Right lobe of liver (tissue), 6 donors: ENCODE measurements around the gene CCDC24. TPM values are rescaled to one million over a fixed set of nuclear protein-coding genes. Genes with fewer than 3 reads are reported as not detected.
A peak's percentile ranks its signal among the peaks of the same experiment; 100 is the strongest.

Experiments used
- ATAC-seq, 4 donors: fragments of 200-7000 bp; cut with Tn5 transposase; one replicate each; pipeline ENCODE4 v1.9.1; 2020; ENCODE audit warnings: mild to moderate bottlenecking in 4 of 4, moderate library complexity in 4 of 4
- DNase-seq, 3 donors: peaks; one replicate each; pipeline ENCODE4 v3.0.0-alpha.2; 2020
- H3K27ac ChIP-seq, 3 donors: fragments of 200-600 bp; one replicate each; pipeline ENCODE4 v1.8.0; 2022
- H3K27me3 ChIP-seq, 2 donors: fragments of 200-600 bp; one replicate each; pipeline ENCODE4 v1.8.0; 2022
- H3K36me3 ChIP-seq, 4 donors: fragments of 200-600 bp; sonication (generic) in 1 of 4; one replicate each; pipeline versions ENCODE4 v1.5.1 to v1.8.0; 2017 to 2022; ENCODE audit warnings: control low read depth in 1 of 4
- H3K4me1 ChIP-seq, 4 donors: fragments of 200-600 bp; sonication (generic) in 1 of 4; one replicate each; pipeline versions ENCODE4 v1.5.1 to v1.8.0; 2017 to 2022; ENCODE audit warnings: control low read depth in 1 of 4
- H3K4me3 ChIP-seq, 3 donors: fragments of 200-600 bp; one replicate each; pipeline ENCODE4 v1.8.0; 2022
- H3K9me3 ChIP-seq, 4 donors: fragments of 200-600 bp; sonication (generic) in 1 of 4; one replicate each; pipeline versions ENCODE4 v1.5.1 to v1.8.0; 2017 to 2022; ENCODE audit warnings: control low read depth in 1 of 4
- POLR2A ChIP-seq: fragments of 450-650 bp; IDR thresholded peaks from one replicate; pipeline ENCODE4 v1.6.1; 2017; ENCODE audit warnings: antibody characterized with exemption, mild to moderate bottlenecking
- WGBS: methylation state at CpG from one replicate; pipeline ENCODE4 v1.1.6; 2018; ENCODE audit warnings: low coverage, low lambda C conversion rate; ENCODE audit not compliant: insufficient coverage; ENCODE audit errors: missing lambda C conversion rate; 5-methylcytosine and 5-hydroxymethylcytosine counted together
- intact Hi-C, 2 donors: fragments of 100-400 bp; cut with DNase I; formaldehyde crosslinking; loops; one replicate each; pipeline versions ENCODE4 v1.11.2 to v1.14.1; 2022
- total RNA-seq, 6 experiments: library from RNA; depleted of rRNA in 2 of 6; stranded (reverse); fragments of >200 nt in 2 of 6; fragmentation: NEBNext Ultra II Directional in 3 of 6; extraction: Animal tissue kit (Norgen Biotek cat#: 25700) in 3 of 6; gene quantifications; one replicate each; pipeline versions ENCODE4 v1.1.0 to v1.2.4, GENCODE V29; 2016 to 2023
- TF ChIP-seq, protein P1 (sequence below), 4 donors: fragments of 200-600 bp in 3 of 4; fragments of 450-650 bp in 1 of 4; IDR thresholded peaks; one replicate each; pipeline versions ENCODE4 v1.5.1 to v1.8.0; 2016 to 2022; ENCODE audit warnings: antibody characterized with exemption in 4 of 4, mild to moderate bottlenecking in 2 of 4
- donor health status: DM: no; HTN: yes; CAD: no.
- donor health status: DM: no; HTN: no; CAD: no.
- donor health status: DM: no; HTN: no; CAD: no.
- donor health status: DM: no; HTN: yes; CAD: no.
- donor health status: DM: no; HTN: yes; CAD: no.

Gene CCDC24
- total RNA-seq, 6 experiments from 2014 or later: 2.2 to 8.4 (median 3.5) TPM

DNA sequence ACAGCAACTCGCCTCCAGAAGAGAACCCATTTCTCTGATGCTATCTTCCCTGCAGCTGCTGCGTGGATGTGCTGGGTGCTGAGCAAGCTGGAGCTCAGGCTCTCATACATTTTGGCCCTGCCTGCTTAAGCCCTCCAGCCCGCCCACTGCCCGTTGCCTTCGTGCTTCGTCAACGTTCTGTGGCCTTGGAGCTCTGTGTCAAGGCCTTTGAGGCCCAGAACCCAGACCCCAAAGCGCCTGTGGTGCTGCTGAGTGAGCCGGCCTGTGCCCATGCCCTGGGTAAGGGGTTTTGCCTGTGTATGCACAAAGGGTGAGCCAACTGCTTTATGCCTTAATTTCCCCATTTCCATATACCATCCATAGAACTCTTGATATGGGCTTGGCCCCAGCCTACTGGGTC is 20.5 kb upstream of the CCDC24 start:
- Histone ChIP-seq H3K27me3 (no peaks in the 10 kb centered on the region), H3K27ac (no peak overlapping the region), H3K4me1 (peaks cover 0 to 13% (median 5%) of the 10 kb centered on the region in 4 donors), H3K9me3 (no peaks in the 10 kb centered on the region), H3K36me3 (no peaks in the 10 kb centered on the region), H3K4me3 (no peak overlapping the region)
- 100% methylated on average over 2 of the region's 9 CpGs for WGBS
- no peak for ATAC-seq
- TF ChIP-seq, protein P1, sequence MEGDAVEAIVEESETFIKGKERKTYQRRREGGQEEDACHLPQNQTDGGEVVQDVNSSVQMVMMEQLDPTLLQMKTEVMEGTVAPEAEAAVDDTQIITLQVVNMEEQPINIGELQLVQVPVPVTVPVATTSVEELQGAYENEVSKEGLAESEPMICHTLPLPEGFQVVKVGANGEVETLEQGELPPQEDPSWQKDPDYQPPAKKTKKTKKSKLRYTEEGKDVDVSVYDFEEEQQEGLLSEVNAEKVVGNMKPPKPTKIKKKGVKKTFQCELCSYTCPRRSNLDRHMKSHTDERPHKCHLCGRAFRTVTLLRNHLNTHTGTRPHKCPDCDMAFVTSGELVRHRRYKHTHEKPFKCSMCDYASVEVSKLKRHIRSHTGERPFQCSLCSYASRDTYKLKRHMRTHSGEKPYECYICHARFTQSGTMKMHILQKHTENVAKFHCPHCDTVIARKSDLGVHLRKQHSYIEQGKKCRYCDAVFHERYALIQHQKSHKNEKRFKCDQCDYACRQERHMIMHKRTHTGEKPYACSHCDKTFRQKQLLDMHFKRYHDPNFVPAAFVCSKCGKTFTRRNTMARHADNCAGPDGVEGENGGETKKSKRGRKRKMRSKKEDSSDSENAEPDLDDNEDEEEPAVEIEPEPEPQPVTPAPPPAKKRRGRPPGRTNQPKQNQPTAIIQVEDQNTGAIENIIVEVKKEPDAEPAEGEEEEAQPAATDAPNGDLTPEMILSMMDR (IDR thresholded peaks at IDR 0.05): no peak
- TF ChIP-seq POLR2A: no peak
- intact Hi-C loops: no loop called here
- DNase-seq: peak in 1 of 3 donors; percentile 36

DNA sequence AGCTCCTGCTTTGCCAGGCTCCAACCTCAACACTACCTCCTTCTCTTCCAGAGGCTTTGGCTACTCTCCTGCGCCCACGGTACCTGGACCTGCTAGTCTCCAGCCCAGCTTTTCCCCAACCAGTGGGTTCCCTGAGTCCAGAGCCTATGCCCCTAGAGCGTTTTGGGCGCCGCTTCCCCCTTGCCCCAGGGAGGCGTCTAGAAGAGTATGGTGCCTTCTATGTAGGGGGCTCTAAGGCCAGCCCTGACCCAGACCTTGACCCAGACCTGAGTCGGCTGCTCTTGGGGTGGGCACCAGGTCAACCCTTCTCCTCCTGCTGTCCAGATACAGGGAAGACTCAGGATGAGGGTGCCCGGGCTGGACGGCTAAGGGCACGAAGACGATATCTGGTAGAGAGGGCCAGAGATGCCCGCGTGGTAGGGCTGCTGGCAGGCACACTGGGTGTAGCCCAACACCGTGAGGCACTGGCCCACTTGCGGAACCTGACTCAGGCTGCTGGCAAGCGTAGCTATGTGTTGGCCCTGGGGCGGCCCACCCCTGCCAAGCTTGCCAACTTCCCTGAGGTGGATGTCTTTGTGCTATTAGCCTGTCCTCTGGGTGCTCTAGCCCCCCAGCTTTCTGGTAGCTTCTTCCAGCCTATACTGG is 19.9 kb upstream of the CCDC24 start:
- DNase-seq (peak in 1 of 3 donors; percentile 56), ATAC-seq (no peak)
- Histone ChIP-seq H3K27ac (no peak overlapping the region), H3K4me1 (peaks cover 0 to 18% (median 8%) of the 10 kb centered on the region in 4 donors), H3K9me3 (no peaks in the 10 kb centered on the region), H3K4me3 (no peak overlapping the region), H3K36me3 (peaks cover 0 to 4% (median 0%) of the 10 kb centered on the region in 4 donors), H3K27me3 (no peaks in the 10 kb centered on the region)
- intact Hi-C loops: no loop called here
- no peak for TF ChIP-seq POLR2A
- TF ChIP-seq, protein P1 (IDR thresholded peaks at IDR 0.05): no peak
- WGBS: 93% methylated on average over 3 of the region's 17 CpGs

DNA sequence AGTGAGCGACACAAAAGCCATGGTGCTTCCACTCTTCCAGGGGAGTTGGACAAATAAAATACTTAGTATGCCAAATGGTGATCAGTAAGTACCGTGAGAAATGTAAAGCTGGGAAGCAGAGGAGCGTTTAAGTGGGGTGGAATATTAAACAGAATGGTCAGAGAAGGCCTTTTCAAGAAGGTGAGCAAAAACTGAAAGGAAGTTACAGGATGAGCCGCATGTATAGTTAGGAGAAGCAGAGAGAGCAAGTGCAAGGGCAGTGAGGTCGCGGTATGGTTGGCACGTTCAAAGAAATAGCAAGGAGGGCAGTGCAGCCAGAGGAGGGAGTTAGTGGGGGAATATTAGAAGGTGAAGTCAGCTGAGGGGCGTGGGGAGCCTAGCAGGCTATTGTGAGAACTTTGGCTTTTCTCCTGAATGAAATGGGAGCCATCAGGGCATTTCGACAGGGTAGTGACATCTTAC is 17.4 kb upstream of the CCDC24 start:
- no peaks in the 10 kb centered on the region for H3K9me3 ChIP-seq
- H3K4me3 ChIP-seq: peak overlapping the region; percentile 84 to 98 (median 97)
- ATAC-seq (no peak), DNase-seq (no peak)
- TF ChIP-seq, protein P1 (IDR thresholded peaks at IDR 0.05): no peak
- TF ChIP-seq POLR2A: no peak
- H3K27me3 ChIP-seq: no peaks in the 10 kb centered on the region
- peaks cover 0 to 14% (median 5%) of the 10 kb centered on the region in 4 donors for H3K36me3 ChIP-seq
- intact Hi-C loops: no loop called here
- peak overlapping the region; percentile 86 to 93 (median 91) for H3K27ac ChIP-seq
- peaks cover 0 to 41% (median 16%) of the 10 kb centered on the region in 4 donors for H3K4me1 ChIP-seq
- WGBS: 36% methylated on average over 8 of the region's 9 CpGs

DNA sequence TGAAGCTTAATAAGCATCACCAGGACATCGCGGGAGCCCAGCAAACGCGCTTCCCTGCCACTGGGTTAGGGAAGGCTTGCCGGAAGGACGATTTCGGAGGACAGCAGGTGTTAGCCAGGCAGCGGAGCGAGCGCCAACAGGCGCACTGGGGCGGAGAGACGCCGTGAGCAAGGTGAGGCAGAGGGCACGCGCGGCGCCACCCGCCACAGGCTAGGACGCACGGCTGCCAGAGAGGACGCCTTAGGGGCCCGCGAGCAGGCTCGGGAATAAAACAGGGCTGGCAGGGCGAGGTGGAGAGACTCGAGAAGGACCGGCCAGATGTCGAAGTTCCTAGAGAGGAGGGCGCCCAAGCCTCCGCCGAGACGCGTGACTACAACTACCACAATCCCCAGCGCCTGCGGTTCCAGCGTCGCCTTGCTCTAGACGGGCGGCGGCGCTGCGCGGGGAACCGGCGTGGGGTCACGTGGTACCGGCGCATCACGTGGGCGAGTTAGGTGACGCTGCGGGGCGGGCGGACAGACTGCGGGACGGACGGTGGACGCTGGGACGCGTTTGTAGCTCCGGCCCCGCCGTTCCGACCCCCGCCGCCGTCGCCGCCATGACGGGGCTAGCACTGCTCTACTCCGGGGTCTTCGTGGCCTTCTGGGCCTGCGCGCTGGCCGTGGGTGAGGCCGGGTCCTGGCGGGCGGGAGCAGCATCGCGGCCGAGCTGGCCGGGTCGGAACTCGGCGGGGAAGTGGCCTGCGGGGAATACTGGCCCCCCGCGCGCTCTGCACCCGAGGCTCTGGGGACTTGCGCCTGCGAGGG is 16.8 kb upstream of the CCDC24 start, which contains the start of gene ATP6V0B:
ATP6V0B (plus strand) TSS at position 518 of the 806 bp plus-strand sequence; CDS start at position 599, 81 bp downstream.
- peak; percentile 77 to 82 (median 80) for ATAC-seq
- WGBS: no CpG with 5 or more reads among the region's 93 CpGs

More for the DNA sequence above, 16.8 kb upstream of the CCDC24 start, which contains the start of gene ATP6V0B:
- Histone ChIP-seq H3K27ac (peak within 1 kb of the TSS; percentile 86 to 93 (median 91)), H3K4me3 (peak within 1 kb of the TSS; percentile 84 to 98 (median 97)), H3K9me3 (no peaks in the 10 kb centered on the region), H3K36me3 (peaks cover 0 to 14% (median 5%) of the 10 kb centered on the region in 4 donors), H3K4me1 (peaks cover 0 to 41% (median 16%) of the 10 kb centered on the region in 4 donors), H3K27me3 (no peaks in the 10 kb centered on the region)
- peak; percentile 98 to 99 (median 98) for DNase-seq
- intact Hi-C loops: no loop called here
- peak; percentile 89 for TF ChIP-seq POLR2A
- TF ChIP-seq, protein P1 (IDR thresholded peaks at IDR 0.05): peak; percentile 5 to 45 (median 24)
